Purkinje cell (primary cell): ENCODE measurements around the gene LILRA5. TPM values are rescaled to one million over a fixed set of nuclear protein-coding genes. Genes with fewer than 3 reads are reported as not detected.

ENCODE experiments used
- polyA plus RNA-seq: library from polyadenylated mRNA; unstranded; fragments of >200 nt; fragmentation: Nextera tagmentation; gene quantifications from 2 replicates; pipeline ENCODE4 v1.2.1, GENCODE V29; 2014

The LILRA5 gene
- polyA plus RNA-seq = not detected in 2 replicates

GRCh38 chr19:54312436-54313377 is at the start of gene LILRA5:
LILRA5 (minus strand) TSS chr19:54313166; CDS start chr19:54313019, 147 bp downstream.

GRCh38 chr19:54281007-54281728 is 31.8 kb downstream of the LILRA5 start, which contains the start of gene LILRB2:
LILRB2 (minus strand) TSS chr19:54281110; CDS start chr19:54280496, 614 bp downstream.

GRCh38 chr19:54257116-54257480 is 55.9 kb downstream of the LILRA5 start, which contains the start of gene LILRB5:
LILRB5 (minus strand) TSS chr19:54257273; CDS start chr19:54257193, 80 bp downstream.

Other genes starting within 250 kb of the LILRA5 start
- gene VSTM1, start 249.3 kb downstream of the LILRA5 start, polyA plus RNA-seq = not detected in 2 replicates
- gene TARM1, start 231.8 kb downstream of the LILRA5 start, polyA plus RNA-seq = not detected in 2 replicates
- gene OSCAR, start 212.4 kb downstream of the LILRA5 start, polyA plus RNA-seq = not detected in 2 replicates
- gene NDUFA3, start 210.3 kb downstream of the LILRA5 start, polyA plus RNA-seq = 1,121 and 1,868 TPM in 2 replicates
- gene TFPT, start 197.5 kb downstream of the LILRA5 start, polyA plus RNA-seq = 5.5 and 10.9 TPM in 2 replicates
- gene PRPF31, start 197.4 kb downstream of the LILRA5 start, polyA plus RNA-seq = 6.3 and 12.1 TPM in 2 replicates
- gene CNOT3, start 175.4 kb downstream of the LILRA5 start, polyA plus RNA-seq = 5.1 and 12.1 TPM in 2 replicates
- 3.0 and 5.2 TPM in 2 replicates for gene LENG1, start 153.4 kb downstream of the LILRA5 start, polyA plus RNA-seq
- not detected in 2 replicates for gene TMC4, start 140.0 kb downstream of the LILRA5 start, polyA plus RNA-seq
- 10.0 and 11.7 TPM in 2 replicates for gene MBOAT7, start 123.6 kb downstream of the LILRA5 start, polyA plus RNA-seq
- 4.8 and 7.6 TPM in 2 replicates for gene TSEN34, start 121.9 kb downstream of the LILRA5 start, polyA plus RNA-seq
- gene RPS9, start 112.3 kb downstream of the LILRA5 start, polyA plus RNA-seq = 68.6 and 83.4 TPM in 2 replicates
- 0.11 TPM in 1 of 2 replicates, not detected in the other for gene LILRB3, start 90.2 kb downstream of the LILRA5 start, polyA plus RNA-seq
- gene LILRA6, start 70.4 kb downstream of the LILRA5 start, polyA plus RNA-seq = not detected in 2 replicates
- 0.13 and 0.15 TPM in 2 replicates for gene LILRB5, start 55.9 kb downstream of the LILRA5 start, polyA plus RNA-seq
- gene LILRB2, start 32.1 kb downstream of the LILRA5 start, polyA plus RNA-seq = not detected in 2 replicates
- gene LILRA4, start 26.0 kb upstream of the LILRA5 start, polyA plus RNA-seq = not detected in 2 replicates
- not detected in 2 replicates for gene LAIR1, start 51.8 kb upstream of the LILRA5 start, polyA plus RNA-seq
- 38.1 and 45.6 TPM in 2 replicates for gene TTYH1, start 102.3 kb upstream of the LILRA5 start, polyA plus RNA-seq
- gene LENG8, start 136.0 kb upstream of the LILRA5 start, polyA plus RNA-seq = 3.1 and 4.7 TPM in 2 replicates
- gene LENG9, start 150.6 kb upstream of the LILRA5 start, polyA plus RNA-seq = 1.9 TPM in 2 replicates
- gene CDC42EP5, start 160.1 kb upstream of the LILRA5 start, polyA plus RNA-seq = not detected in 2 replicates
- gene LAIR2, start 189.7 kb upstream of the LILRA5 start, polyA plus RNA-seq = not detected in 2 replicates